H9 (cell line): Measurements from ENCODE around the gene CASTOR1. TPM values are rescaled to one million over a fixed set of nuclear protein-coding genes. Genes with fewer than 3 reads are reported as not detected.
A peak's percentile ranks its signal among the peaks of the same experiment; 100 is the strongest.

Experiments
- DNase-seq: peaks from one replicate; pipeline ENCODE4 v3.0.0-alpha.2; 2017
- H2AFZ ChIP-seq: one replicate; pipeline ENCODE4 v1.6.1; 2013; ENCODE audit warnings: mild to moderate bottlenecking, low read length, control low read depth, moderate library complexity
- H2AK5ac ChIP-seq: 2 replicates; pipeline ENCODE4 v1.6.1; 2013; ENCODE audit warnings: low read length, control low read depth, mixed read lengths; ENCODE audit not compliant: insufficient read length
- H2BK120ac ChIP-seq: one replicate; pipeline ENCODE4 v1.6.1; 2013; ENCODE audit warnings: low read depth, mild to moderate bottlenecking, low read length, control low read depth, inconsistent platforms; ENCODE audit not compliant: poor library complexity, severe bottlenecking
- H2BK12ac ChIP-seq: 2 replicates; pipeline ENCODE4 v1.6.1; 2013; ENCODE audit warnings: low read length, control low read depth, mixed read lengths, low read depth; ENCODE audit not compliant: insufficient read length
- H2BK15ac ChIP-seq: 2 replicates; pipeline ENCODE4 v1.6.1; 2013; ENCODE audit warnings: low read depth, low read length, control low read depth
- H2BK20ac ChIP-seq: one replicate; pipeline ENCODE4 v1.6.1; 2013; ENCODE audit warnings: low read depth, mild to moderate bottlenecking, low read length, control low read depth, inconsistent platforms; ENCODE audit not compliant: poor library complexity, severe bottlenecking
- H2BK5ac ChIP-seq: 2 replicates; pipeline ENCODE4 v1.6.1; 2013; ENCODE audit warnings: low read length, control low read depth, mixed read lengths; ENCODE audit not compliant: insufficient read length
- H3K14ac ChIP-seq: 2 replicates; pipeline ENCODE4 v1.6.1; 2013; ENCODE audit warnings: low read length, control low read depth; ENCODE audit not compliant: insufficient read depth
- H3K18ac ChIP-seq: 2 replicates; pipeline ENCODE4 v1.6.1; 2013; ENCODE audit warnings: low read depth, mild to moderate bottlenecking, mixed read lengths, low read length, control low read depth; ENCODE audit not compliant: insufficient read length
- H3K23ac ChIP-seq: 2 replicates; pipeline ENCODE4 v1.6.1; 2013; ENCODE audit warnings: low read length, control low read depth, mixed read lengths, low read depth; ENCODE audit not compliant: insufficient read length
- H3K23me2 ChIP-seq: 2 replicates; pipeline ENCODE4 v1.6.1; 2013; ENCODE audit warnings: low read depth, mild to moderate bottlenecking, mixed read lengths, low read length, control low read depth; ENCODE audit not compliant: insufficient read length, poor library complexity, severe bottlenecking
- H3K27ac ChIP-seq: 2 replicates; pipeline ENCODE4 v1.5.1; 2013; ENCODE audit warnings: low read length, control low read depth, mixed read lengths, low read depth; ENCODE audit not compliant: insufficient read length
- H3K27me3 ChIP-seq: 2 replicates; pipeline ENCODE4 v1.6.1; 2013; ENCODE audit warnings: low read length, control low read depth, inconsistent platforms; ENCODE audit not compliant: insufficient read depth
- H3K4ac ChIP-seq: 2 replicates; pipeline ENCODE4 v1.6.1; 2013; ENCODE audit warnings: low read depth, mild to moderate bottlenecking, control low read depth, inconsistent platforms, low read length, moderate library complexity
- H3K4me1 ChIP-seq: 2 replicates; pipeline ENCODE4 v1.6.1; 2013; ENCODE audit warnings: low read length, control low read depth, inconsistent platforms; ENCODE audit not compliant: insufficient read depth
- H3K4me2 ChIP-seq: 2 replicates; pipeline ENCODE4 v1.6.1; 2013; ENCODE audit warnings: low read length, control low read depth, mixed read lengths; ENCODE audit not compliant: insufficient read length, insufficient read depth
- H3K56ac ChIP-seq: 2 replicates; pipeline ENCODE4 v1.6.1; 2013; ENCODE audit warnings: low read depth, mild to moderate bottlenecking, mixed read lengths, low read length, control low read depth; ENCODE audit not compliant: insufficient read length
- H3K79me1 ChIP-seq: 2 replicates; pipeline ENCODE4 v1.6.1; 2013; ENCODE audit warnings: low read depth, mild to moderate bottlenecking, moderate library complexity, low read length, control low read depth, inconsistent platforms; ENCODE audit not compliant: insufficient read depth, poor library complexity, severe bottlenecking
- H3K79me2 ChIP-seq: 2 replicates; pipeline ENCODE4 v1.6.1; 2013; ENCODE audit warnings: low read length, control low read depth, inconsistent platforms; ENCODE audit not compliant: insufficient read depth
- H3K9ac ChIP-seq: 2 replicates; pipeline ENCODE4 v1.6.1; 2013; ENCODE audit warnings: low read length, control low read depth, mixed read lengths; ENCODE audit not compliant: insufficient read length; ENCODE audit errors: extremely low read depth
- H3K9me3 ChIP-seq: one replicate; pipeline ENCODE4 v1.6.1; 2013; ENCODE audit warnings: low read depth, low read length, inconsistent platforms; ENCODE audit not compliant: control insufficient read depth
- H3T11ph ChIP-seq: one replicate; pipeline ENCODE4 v1.6.1; 2013; ENCODE audit warnings: mild to moderate bottlenecking, low read length, control low read depth, inconsistent platforms
- H4K20me1 ChIP-seq: one replicate; pipeline ENCODE4 v1.6.1; 2013; ENCODE audit not compliant: control insufficient read depth, insufficient read length, insufficient read depth
- H4K5ac ChIP-seq: 2 replicates; pipeline ENCODE4 v1.6.1; 2013; ENCODE audit warnings: low read depth, mild to moderate bottlenecking, mixed read lengths, low read length, control low read depth; ENCODE audit not compliant: insufficient read length
- H4K8ac ChIP-seq: replicated peaks from 2 replicates; pipeline ENCODE4 v1.6.1; 2013; ENCODE audit warnings: low read length, control low read depth, mixed read lengths, low read depth; ENCODE audit not compliant: insufficient read length
- H4K91ac ChIP-seq: 2 replicates; pipeline ENCODE4 v1.6.1; 2013; ENCODE audit warnings: low read depth, mild to moderate bottlenecking, moderate library complexity, mixed read lengths, low read length, control low read depth; ENCODE audit not compliant: insufficient read length
- H3K27ac Mint-ChIP-seq, 3 experiments: 2 replicates in 2 of 3; 3 replicates in 1 of 3; pipeline ENCODE4 v1.8.0; 2020 to 2021; ENCODE audit warnings: mixed read lengths in 3 of 3, mild to moderate bottlenecking in 1 of 3, moderate library complexity in 1 of 3
- H3K27me3 Mint-ChIP-seq: 2 replicates; pipeline ENCODE4 v1.8.0; 2021; ENCODE audit warnings: low read depth, mild to moderate bottlenecking, moderate library complexity, mixed read lengths
- H3K36me3 Mint-ChIP-seq, 3 experiments: 2 replicates in 2 of 3; 3 replicates in 1 of 3; pipeline ENCODE4 v1.8.0; 2020 to 2021; ENCODE audit warnings: low read depth in 3 of 3, mixed read lengths in 3 of 3; ENCODE audit not compliant: insufficient read depth in 1 of 3
- H3K4me1 Mint-ChIP-seq, 2 experiments: 2 replicates each; pipeline ENCODE4 v1.8.0; 2020; ENCODE audit warnings: mixed read lengths in 2 of 2
- H3K4me3 Mint-ChIP-seq, 2 experiments: 2 replicates in 1 of 2; 3 replicates in 1 of 2; pipeline ENCODE4 v1.8.0; 2020 to 2021; ENCODE audit warnings: mild to moderate bottlenecking in 2 of 2, mixed read lengths in 2 of 2, moderate library complexity in 1 of 2
- H3K9me3 Mint-ChIP-seq, 2 experiments: 2 replicates in 1 of 2; 3 replicates in 1 of 2; pipeline ENCODE4 v1.8.0; 2020; ENCODE audit warnings: mild to moderate bottlenecking in 2 of 2, mixed read lengths in 2 of 2, moderate library complexity in 1 of 2
- WGBS: extraction: QIAGEN DNeasy Blood & Tissue Kit; methylation state at CpG from one replicate; pipeline ENCODE4 v1.1.7; 2013; ENCODE audit warnings: missing lambda C conversion rate, low lambda C conversion rate, mixed read lengths; ENCODE audit not compliant: insufficient read length; ENCODE audit errors: extremely low coverage; 5-methylcytosine and 5-hydroxymethylcytosine counted together
- total RNA-seq: library from RNA; stranded (reverse); gene quantifications from 2 replicates; pipeline ENCODE4 v1.2.1, GENCODE V29; 2021
- TF ChIP-seq, protein P1 (sequence below): fragments of 200-600 bp; sonication (generic); conservative IDR thresholded peaks from 3 replicates; pipeline ENCODE4 v1.8.0; 2021; ENCODE audit warnings: antibody characterized with exemption, mild to moderate bottlenecking

CASTOR1 gene
- total RNA-seq, 1 experiment from 2014 or later = 8.8 TPM

- TF ChIP-seq, protein P1, sequence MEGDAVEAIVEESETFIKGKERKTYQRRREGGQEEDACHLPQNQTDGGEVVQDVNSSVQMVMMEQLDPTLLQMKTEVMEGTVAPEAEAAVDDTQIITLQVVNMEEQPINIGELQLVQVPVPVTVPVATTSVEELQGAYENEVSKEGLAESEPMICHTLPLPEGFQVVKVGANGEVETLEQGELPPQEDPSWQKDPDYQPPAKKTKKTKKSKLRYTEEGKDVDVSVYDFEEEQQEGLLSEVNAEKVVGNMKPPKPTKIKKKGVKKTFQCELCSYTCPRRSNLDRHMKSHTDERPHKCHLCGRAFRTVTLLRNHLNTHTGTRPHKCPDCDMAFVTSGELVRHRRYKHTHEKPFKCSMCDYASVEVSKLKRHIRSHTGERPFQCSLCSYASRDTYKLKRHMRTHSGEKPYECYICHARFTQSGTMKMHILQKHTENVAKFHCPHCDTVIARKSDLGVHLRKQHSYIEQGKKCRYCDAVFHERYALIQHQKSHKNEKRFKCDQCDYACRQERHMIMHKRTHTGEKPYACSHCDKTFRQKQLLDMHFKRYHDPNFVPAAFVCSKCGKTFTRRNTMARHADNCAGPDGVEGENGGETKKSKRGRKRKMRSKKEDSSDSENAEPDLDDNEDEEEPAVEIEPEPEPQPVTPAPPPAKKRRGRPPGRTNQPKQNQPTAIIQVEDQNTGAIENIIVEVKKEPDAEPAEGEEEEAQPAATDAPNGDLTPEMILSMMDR = no peak
- H3K79me1 ChIP-seq = no peaks in the 10 kb centered on the region
- no CpG with 5 or more reads among the region's 11 CpGs for WGBS
- H2BK5ac ChIP-seq = no peak overlapping the region
- no peaks in the 10 kb centered on the region; the same call in 1 of the 2 replicates for H3K27me3 ChIP-seq
- no peak overlapping the region for H3K23ac ChIP-seq
- Mint-ChIP-seq H3K4me1 (peaks cover 13 to 31% of the 10 kb centered on the region in 2 experiments), H3K27ac (peak overlapping the region in 1 of 3 experiments; percentile 91; a peak in 1 of 7 replicates), H3K27me3 (peaks cover 19% of the 10 kb centered on the region), H3K4me3 (no peak overlapping the region), H3K36me3 (no peaks in the 10 kb centered on the region), H3K9me3 (no peaks in the 10 kb centered on the region; a peak in 1 of 5 replicates)
- no peaks in the 10 kb centered on the region for H3K23me2 ChIP-seq
- no peak overlapping the region for H3K4ac ChIP-seq
- no peak overlapping the region for H2BK120ac ChIP-seq
- H3K4me1 ChIP-seq = no peaks in the 10 kb centered on the region
- no peak overlapping the region for H2BK15ac ChIP-seq
- H3K9ac ChIP-seq = no peak overlapping the region
- no peak overlapping the region for H4K5ac ChIP-seq
- H4K20me1 ChIP-seq = no peaks in the 10 kb centered on the region
- H3K56ac ChIP-seq = no peak overlapping the region
- no peak overlapping the region for H2AK5ac ChIP-seq
- H4K91ac ChIP-seq = no peak overlapping the region
- no peak overlapping the region for H2BK20ac ChIP-seq
- no peak overlapping the region for H3K27ac ChIP-seq
- no peak overlapping the region for H3K14ac ChIP-seq
- no peak for DNase-seq
- H2BK12ac ChIP-seq = no peak overlapping the region
- no peak overlapping the region for H4K8ac ChIP-seq
- H3K79me2 ChIP-seq = no peaks in the 10 kb centered on the region
- H3K4me2 ChIP-seq = no peak overlapping the region
- H3K9me3 ChIP-seq = no peaks in the 10 kb centered on the region
- H3K18ac ChIP-seq = no peak overlapping the region
- H3T11ph ChIP-seq = no peak overlapping the region
- H2AFZ ChIP-seq = no peak overlapping the region
Observed at GRCh38 chr22:30260276-30260675, 29.0 kb downstream of the CASTOR1 start.
